ENCODE data around the gene ACBD3.
A peak's percentile ranks its signal among the peaks of the same experiment; 100 is the strongest.

The ACBD3 gene

DNA sequence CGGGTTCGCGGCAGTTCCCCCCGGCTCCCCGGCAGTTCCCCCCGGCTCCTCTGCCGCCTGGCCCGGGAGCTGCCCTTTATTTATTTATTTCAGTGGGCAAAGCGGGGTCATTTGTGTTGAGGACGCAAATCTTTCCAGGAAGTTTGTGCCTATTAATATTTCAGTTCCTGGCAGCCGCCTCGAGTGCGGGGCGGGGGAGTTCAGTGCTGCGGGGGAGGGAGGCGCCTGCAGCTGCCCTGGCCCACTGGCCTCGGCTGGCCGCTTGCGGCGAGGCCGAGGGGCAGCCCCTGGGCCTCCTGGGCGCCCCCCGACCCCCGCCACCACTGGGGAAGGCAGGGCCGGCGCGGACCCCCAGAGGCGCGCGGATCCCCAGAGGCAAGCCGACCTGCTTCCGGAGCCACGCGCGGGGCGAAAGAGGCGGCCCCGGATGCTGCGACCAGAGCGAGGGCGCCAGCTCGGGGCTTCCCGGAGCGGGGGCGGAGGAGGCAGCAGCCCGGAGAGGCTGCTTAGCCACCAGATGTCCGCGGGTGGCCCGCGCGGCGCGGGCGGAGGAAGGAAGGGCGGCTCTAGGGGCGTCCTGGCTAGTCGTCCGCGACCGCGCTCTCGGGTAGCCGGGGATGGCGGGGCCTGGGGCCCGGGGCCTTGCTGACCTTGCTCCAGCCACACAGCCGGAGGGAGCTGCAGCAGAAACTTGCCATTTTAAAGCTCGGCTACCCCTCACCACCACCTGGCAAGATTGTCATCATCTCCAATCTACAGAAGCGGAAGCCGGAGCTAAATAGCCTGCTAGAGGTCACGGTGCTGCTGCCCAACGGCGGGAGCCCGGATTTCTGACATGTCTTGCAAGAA is 76.1 kb downstream of the ACBD3 start:
- peak; percentile 73 for DNase-seq

DNA sequence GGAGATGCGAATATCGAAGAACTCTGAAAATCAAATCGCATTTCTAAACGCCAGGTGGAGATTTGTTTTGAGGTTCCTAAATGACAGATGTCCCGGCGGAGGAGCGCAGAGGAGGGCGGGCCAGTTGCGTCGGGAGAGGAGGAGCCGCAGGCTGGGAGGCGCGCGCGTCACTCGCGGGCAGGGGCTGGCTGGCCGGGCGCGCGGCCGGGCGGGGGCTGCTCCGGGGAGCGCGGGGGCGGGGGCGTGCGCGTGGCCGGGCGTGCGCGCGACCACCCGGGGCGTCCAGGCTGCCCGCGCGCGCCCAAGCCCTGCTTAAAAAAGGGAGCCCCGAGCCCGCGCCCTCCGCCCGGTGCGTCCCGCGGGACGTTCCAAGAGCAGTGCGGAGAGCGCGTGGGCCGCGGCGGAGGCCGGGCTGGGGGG is 76.7 kb downstream of the ACBD3 start:
- peak; percentile 80 for DNase-seq

DNA sequence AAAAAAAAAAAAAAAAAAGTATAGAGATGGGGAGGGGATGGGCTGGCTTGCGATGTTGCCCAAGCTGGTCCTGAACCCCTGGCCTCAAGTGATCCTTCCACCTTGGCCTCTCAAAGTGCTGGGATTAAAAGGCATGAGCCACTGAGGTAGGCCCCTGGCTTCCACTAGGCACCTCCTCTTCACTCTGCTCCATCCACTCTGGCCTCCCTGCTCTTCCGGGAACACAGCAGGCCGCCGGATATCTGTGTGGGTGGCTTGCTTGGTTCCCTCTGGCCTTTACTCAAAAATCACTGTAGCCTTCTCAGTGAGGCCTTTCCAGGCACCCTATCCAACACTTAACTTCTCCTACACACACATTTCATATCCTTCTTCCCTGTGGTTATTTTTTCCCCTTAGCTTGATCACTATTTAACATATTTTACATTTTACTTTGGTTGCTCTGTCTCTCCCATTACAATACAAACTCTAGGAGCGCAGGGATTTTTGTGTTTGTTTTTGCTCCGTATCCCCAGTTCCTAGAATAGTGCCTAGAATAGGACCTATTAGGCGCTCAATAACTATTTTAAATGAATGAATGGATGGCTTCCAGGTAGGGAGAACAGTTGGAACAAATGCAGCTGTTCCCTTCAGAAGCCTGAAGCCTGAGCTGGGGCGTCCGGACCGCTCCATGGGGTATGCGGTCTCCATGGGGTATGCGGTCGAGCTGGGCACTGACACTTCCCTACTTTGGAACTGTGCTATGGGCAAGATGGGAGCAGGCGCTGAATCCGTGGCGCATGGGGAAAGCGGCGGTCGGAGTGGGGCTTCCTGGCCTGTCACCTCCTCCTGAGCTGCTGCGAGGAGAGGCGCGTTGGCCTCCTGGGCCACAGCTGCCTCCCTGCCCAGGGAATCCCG is 77.4 kb downstream of the ACBD3 start:
- no peak for DNase-seq

DNA sequence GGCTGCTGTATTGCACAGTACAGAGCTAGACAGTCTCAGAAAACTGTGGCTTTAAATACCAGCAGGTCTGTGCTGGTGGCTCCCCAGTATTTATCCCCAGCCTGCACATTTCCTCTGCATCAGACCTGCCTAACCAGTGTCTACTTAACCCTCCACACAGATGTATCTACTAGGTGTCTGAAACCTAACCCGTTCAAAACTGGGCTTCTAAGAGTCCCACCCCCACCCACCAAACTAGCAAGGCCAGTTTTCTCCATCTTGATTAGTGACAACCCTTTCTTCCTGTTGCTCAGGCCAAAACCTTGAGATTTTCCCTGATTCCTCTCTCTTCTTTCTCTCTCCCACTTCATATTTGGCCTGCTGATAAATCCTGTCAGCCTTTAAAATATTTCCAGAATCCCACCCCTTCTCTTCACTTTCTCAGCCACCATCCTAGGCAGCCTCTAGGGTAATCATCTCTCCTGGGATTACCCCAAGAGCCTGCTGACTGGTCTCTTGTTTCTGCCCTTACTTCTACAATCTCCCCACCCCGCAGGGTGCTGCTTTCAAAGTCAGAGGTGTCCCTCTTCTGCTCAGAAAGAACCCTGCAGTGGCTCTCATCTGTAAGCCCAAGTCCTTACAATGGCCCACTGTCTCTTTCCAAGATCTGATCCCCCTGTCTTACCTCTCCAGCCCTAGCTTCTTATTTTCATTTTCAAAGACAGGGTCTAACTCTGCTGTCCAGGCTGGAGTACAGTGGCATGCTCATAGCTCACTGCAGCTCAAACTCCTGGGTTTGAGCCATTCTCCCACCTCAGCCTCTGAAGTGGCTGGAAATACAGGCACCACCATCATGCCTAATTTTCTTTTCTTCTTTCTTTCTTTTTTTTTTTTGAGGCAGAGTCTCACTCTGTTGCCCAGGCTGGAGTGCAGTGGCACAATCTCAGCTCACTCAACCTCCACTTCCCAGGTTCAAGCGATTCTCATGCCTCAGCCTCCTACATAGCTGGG is 78.8 kb downstream of the ACBD3 start:
- DNase-seq, result no peak

DNA sequence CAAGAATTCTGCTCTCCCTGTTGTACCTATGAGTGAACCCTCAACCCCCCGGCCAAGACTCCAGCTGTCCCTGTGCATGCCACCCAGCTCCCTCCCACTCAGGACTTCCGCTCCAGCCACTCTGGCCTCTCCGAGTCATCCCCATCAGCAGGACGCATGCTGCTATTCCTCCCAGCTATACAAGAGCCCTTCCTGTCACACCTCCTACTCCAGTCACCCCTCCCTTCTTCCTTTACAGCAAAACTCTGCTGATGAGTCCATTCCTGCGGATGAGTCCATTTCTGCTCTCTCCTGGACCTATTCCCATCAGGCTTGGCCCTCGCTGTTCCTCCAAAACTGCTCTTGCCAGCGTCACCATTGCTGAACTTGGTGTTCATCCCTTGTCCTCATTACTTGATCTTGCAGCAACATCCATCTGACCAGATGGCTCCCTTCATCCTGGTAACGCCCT is 81.8 kb downstream of the ACBD3 start:
- no peak for DNase-seq

DNA sequence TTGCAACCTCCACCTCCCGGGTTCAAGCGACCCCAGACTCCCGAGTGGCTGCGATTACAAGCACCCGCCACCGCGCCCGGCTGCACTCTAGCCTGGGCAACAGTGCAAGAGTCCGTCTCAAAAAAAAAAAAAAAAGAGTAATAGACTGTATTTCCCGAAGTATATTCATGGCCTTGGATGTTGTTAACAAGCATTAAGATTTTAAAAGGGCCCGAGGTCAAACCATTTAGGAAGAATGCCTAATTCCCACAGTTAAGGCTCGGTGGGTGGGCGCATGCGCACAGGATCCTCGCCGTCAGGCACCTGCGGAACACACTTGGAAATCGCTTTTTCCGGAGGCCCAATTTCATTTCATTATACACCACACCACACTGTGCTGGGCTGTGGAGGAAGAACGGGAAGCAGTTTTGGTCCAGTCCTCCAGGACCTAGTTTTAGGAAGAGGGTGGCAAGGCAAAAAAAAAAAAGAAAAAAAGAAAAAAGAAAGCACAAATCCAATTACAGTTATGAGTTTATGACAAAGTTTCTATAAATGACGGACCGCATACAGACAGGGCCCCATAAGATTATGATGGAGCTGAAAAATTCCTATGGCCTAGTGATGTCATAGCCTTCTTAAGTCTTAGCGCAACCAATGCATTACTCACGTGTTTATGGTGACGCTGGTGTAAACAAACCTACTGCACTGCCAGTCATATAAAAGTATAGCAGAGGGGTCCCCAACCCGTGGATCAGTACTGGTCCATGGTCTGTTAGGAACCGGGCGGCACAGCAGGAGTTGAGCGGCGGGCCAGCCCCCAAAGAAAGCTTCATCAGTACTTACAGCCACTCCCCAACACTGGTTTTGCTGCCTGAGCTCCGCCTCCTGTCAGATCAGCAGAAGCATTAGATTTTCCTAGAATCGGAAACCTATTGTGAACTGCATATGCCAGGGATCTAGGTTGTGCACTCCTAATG is 85.8 kb downstream of the ACBD3 start:
- peak; percentile 43 for DNase-seq

DNA sequence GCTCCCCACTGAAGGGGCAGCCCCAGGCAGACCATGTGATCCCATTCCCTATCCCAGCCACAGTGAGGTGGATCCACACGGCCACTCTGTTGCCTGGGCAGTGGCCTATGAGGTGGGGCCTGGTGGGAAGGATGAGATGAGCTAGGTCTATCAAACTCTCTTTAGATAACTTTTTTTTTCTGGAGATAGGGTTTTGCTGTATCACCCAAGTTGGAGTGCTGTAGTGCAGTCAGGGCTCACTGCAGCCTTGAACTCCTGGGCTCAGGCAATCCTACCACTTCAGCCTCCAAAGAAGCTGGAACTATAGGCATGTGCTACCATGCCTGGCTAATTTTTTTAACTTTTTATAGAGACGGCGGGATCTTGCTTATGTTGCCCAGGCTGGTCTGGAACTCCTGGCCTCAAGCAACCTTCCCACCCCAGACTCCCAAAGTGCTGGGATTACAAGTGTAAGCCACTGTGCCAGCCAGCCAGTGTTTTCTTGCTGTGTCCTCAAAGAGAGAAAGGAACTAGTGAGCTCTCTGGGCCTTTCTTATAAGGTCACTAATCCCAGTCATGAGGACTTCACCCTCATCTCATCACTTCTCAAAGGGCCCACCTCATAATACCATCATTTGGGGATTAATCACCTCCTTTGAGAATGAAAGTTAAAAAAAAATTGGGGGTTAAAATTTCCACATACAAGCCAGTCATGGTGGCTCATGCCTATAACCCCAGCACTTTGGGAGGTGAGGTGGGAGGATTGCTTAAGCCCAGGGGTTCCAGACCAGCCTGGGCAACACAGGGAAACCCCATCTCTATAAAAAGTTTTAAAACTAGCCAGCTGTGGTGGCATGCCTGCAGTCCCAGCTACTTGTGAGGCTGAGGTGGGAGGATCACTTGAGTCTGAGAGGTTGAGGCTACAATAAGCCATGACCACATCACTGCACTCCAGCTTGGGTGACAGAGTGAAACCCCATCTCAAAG is 87.4 kb downstream of the ACBD3 start:
- DNase-seq, result no peak

DNA sequence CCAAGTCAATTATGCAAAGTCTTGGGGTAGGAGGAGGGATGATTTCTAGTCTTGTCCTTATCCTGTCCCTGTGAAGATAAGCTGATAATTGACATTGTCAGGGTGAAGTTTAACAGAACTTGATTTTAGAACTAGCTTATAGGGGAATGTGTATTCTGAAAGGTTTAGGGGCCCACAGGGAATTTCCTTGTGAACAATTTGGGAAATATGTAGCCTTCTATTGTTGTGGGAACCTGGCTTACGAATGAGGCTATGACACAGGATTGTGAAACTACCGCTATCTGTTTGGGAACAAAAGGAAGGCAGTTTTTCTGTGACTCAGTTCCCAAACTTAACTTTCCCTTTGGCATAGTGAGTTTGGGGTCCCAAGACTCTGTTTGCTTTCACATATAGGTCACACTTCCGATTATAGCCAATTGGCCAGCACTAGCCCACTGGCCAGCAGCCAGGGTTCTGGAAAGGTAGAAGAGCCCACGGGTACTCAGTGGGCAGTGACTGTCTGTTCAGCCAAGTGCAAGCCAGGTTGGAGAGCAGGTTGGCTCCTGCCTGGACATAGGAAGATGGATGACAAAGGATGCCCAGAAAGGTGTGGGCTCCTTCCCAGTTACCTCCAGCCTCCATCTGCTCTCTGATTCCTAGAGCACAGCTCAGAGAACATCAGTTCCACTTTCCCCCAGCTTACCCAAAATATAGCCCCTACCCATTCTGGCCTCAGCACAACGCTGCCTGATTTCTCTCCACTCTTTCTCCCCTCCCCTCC is 88.5 kb downstream of the ACBD3 start:
- no peak for DNase-seq

DNA sequence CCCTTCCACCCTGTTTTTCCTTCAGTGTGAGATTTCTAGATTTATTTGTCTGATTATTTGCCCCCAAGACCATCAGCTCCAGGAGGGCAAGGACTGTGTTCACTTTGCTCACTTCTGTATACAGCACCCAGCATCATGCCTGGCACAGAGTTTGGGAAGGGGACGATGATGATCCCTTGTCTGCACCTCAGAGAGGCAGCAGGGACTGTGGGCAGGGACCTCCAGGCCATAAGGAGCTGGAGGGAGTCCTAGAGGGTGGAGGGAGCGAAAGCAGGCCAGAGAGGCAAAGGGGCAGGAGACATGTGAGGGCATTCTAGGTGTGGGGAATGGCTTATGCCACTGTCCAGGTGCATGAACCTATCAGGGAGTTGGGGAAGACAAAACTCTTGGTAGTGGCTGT is 91.3 kb downstream of the ACBD3 start:
- DNase-seq, result no peak
